DMS53 treated with DMSO at 0.1 percent for 48 hours (cell line): ENCODE measurements around the gene EMC1.
A peak's percentile ranks its signal among the peaks of the same experiment; 100 is the strongest.
"Not testable (repeated sequence)": the region's sequence is repeated elsewhere in the genome, so short reads cannot be mapped to it uniquely, and the experiment has no call there.

ENCODE experiments used
- DNase-seq: peaks from one replicate; lab custom pipeline; 2025; ENCODE audit not compliant: unreplicated experiment; lab: John Stamatoyannopoulos, UW

EMC1 gene

GRCh38 chr1:19262047-19262446, 10.7 kb upstream of the EMC1 start:
- no peak for DNase-seq

- peak; percentile 98 for DNase-seq
Observed at GRCh38 chr1:19260211-19261138, 9.2 kb upstream of the EMC1 start.

- no peak for DNase-seq
Observed at GRCh38 chr1:19258353-19258752, 7.0 kb upstream of the EMC1 start.

GRCh38 chr1:19257178-19257914, 6.0 kb upstream of the EMC1 start:
- DNase-seq, result no peak

- DNase-seq, result not testable (repeated sequence)
Observed at GRCh38 chr1:19256301-19256700, 5.0 kb upstream of the EMC1 start.

- no peak for DNase-seq
Observed at GRCh38 chr1:19255288-19255687, 4.0 kb upstream of the EMC1 start.

- DNase-seq, result no peak
Observed at GRCh38 chr1:19254416-19254815, 3.1 kb upstream of the EMC1 start.

- DNase-seq, result no peak
Observed at GRCh38 chr1:19250629-19251304, 557 bp downstream of the EMC1 start.

GRCh38 chr1:19240673-19241538, 10.4 kb downstream of the EMC1 start:
- peak; percentile 44 for DNase-seq

GRCh38 chr1:19239876-19240275, 11.4 kb downstream of the EMC1 start:
- no peak for DNase-seq

GRCh38 chr1:19234224-19234623, 17.1 kb downstream of the EMC1 start:
- DNase-seq, result no peak

- DNase-seq, result no peak
Observed at GRCh38 chr1:19232524-19232846, 18.8 kb downstream of the EMC1 start.

GRCh38 chr1:19231736-19232523, 19.4 kb downstream of the EMC1 start:
- DNase-seq, result not testable (repeated sequence)

- DNase-seq, result no peak
Observed at GRCh38 chr1:19229828-19230325, 21.4 kb downstream of the EMC1 start.

GRCh38 chr1:19229229-19229628, 22.1 kb downstream of the EMC1 start:
- DNase-seq, result no peak

- DNase-seq, result no peak
Observed at GRCh38 chr1:19222979-19223824, 28.1 kb downstream of the EMC1 start.

GRCh38 chr1:19222573-19222972, 28.8 kb downstream of the EMC1 start:
- DNase-seq, result no peak

- peak; percentile 22 for DNase-seq
Observed at GRCh38 chr1:19220991-19221390, 30.3 kb downstream of the EMC1 start.
